H1 (cell line): ENCODE data around the gene MLF2. TPM values are rescaled to one million over a fixed set of nuclear protein-coding genes. Genes with fewer than 3 reads are reported as not detected.
A peak's percentile ranks its signal among the peaks of the same experiment; 100 is the strongest.

Source experiments
- CTCF ChIA-PET: fragments of 300-600 bp; sonication (Branson Sonifier 250); formaldehyde crosslinking; loops from one replicate; lab custom pipeline; 2021; ENCODE audit not compliant: partially characterized antibody; lab: Charles Lee
- POLR2A ChIA-PET: fragments of 300-600 bp; sonication (Branson Sonifier 250); formaldehyde crosslinking; loops from one replicate; lab custom pipeline; 2021; ENCODE audit warnings: inconsistent platforms; ENCODE audit not compliant: partially characterized antibody; lab: Charles Lee
- DNase-seq, 2 experiments: peaks; one replicate each; pipeline versions ENCODE4 v3.0.0 to v3.0.0-alpha.2; 2010 to 2022; ENCODE audit warnings: low spot score in 2 of 2, low read depth in 1 of 2, mixed read lengths in 1 of 2
- FAIRE-seq: peaks from 2 replicates; lab custom pipeline; 2011; peaks lifted over from hg19 to GRCh38; lab: Jason Lieb, UNC
- H2AFZ ChIP-seq: 2 replicates; pipeline ENCODE4 v1.8.1; 2012; ENCODE audit warnings: low read length, inconsistent platforms
- H2AK5ac ChIP-seq: 2 replicates; pipeline ENCODE4 v1.6.1; 2013; ENCODE audit warnings: low read depth, low read length
- H2BK120ac ChIP-seq: replicated peaks from 2 replicates; pipeline ENCODE3; 2013; ENCODE audit warnings: low read depth, low read length, inconsistent platforms
- H2BK12ac ChIP-seq: 2 replicates; pipeline ENCODE4 v1.6.1; 2013; ENCODE audit warnings: low read depth, low read length
- H2BK15ac ChIP-seq: 2 replicates; pipeline ENCODE4 v1.6.1; 2013; ENCODE audit warnings: low read length
- H2BK20ac ChIP-seq: 2 replicates; pipeline ENCODE4 v1.6.1; 2013; ENCODE audit warnings: low read length
- H2BK5ac ChIP-seq: 2 replicates; pipeline ENCODE4 v1.6.1; 2013; ENCODE audit warnings: low read depth, low read length
- H3K14ac ChIP-seq: 2 replicates; pipeline ENCODE4 v1.6.1; 2013; ENCODE audit warnings: inconsistent platforms; ENCODE audit not compliant: insufficient read length
- H3K18ac ChIP-seq: 2 replicates; pipeline ENCODE4 v1.6.1; 2013; ENCODE audit warnings: low read length; ENCODE audit errors: extremely low read depth
- H3K23ac ChIP-seq: 2 replicates; pipeline ENCODE4 v1.6.1; 2013; ENCODE audit warnings: inconsistent platforms; ENCODE audit not compliant: insufficient read length
- H3K23me2 ChIP-seq: 2 replicates; pipeline ENCODE4 v1.6.1; 2013; ENCODE audit warnings: low read depth, low read length
- H3K27ac ChIP-seq: 2 replicates; pipeline ENCODE4 v1.6.1; 2011; ENCODE audit warnings: low read depth, low read length, inconsistent platforms
- H3K27me3 ChIP-seq, 4 experiments: replicated peaks in 1 of 4; 1 replicate in 1 of 4; 2 replicates in 3 of 4; pipeline versions ENCODE4 v1.6.1 to v1.8.1; 2011 to 2013; ENCODE audit warnings: low read length in 3 of 4, mild to moderate bottlenecking in 3 of 4, inconsistent platforms in 2 of 4, mixed read lengths in 2 of 4, moderate library complexity in 1 of 4; ENCODE audit not compliant: control insufficient read depth in 3 of 4, insufficient read depth in 3 of 4; ENCODE audit errors: extremely low read depth in 1 of 4
- H3K36me3 ChIP-seq, 4 experiments: 2 replicates each; pipeline versions ENCODE4 v1.6.1 to v1.8.1; 2011 to 2013; ENCODE audit warnings: mild to moderate bottlenecking in 4 of 4, low read length in 3 of 4, moderate library complexity in 2 of 4, control low read depth in 1 of 4, inconsistent platforms in 1 of 4; ENCODE audit not compliant: insufficient read depth in 4 of 4, control insufficient read depth in 2 of 4
- H3K4ac ChIP-seq: replicated peaks from 2 replicates; pipeline ENCODE3; 2013; ENCODE audit warnings: low read length, low read depth, mixed read lengths, inconsistent platforms; ENCODE audit not compliant: insufficient read length
- H3K4me1 ChIP-seq, 4 experiments: replicated peaks in 1 of 4; 1 replicate in 1 of 4; 2 replicates in 3 of 4; pipeline versions ENCODE4 v1.6.1 to v1.8.1; 2011 to 2013; ENCODE audit warnings: low read length in 3 of 4, inconsistent platforms in 2 of 4, mixed read lengths in 1 of 4; ENCODE audit not compliant: insufficient read depth in 4 of 4, control insufficient read depth in 3 of 4
- H3K4me2 ChIP-seq, 2 experiments: 2 replicates each; pipeline versions ENCODE4 v1.6.1 to v1.8.1; 2011 to 2013; ENCODE audit warnings: low read depth in 2 of 2, low read length in 2 of 2, control low read depth in 1 of 2, inconsistent platforms in 1 of 2, mild to moderate bottlenecking in 1 of 2; ENCODE audit not compliant: insufficient read depth in 1 of 2
- H3K4me3 ChIP-seq, 4 experiments: fragments of 200-600, 300-600 bp in 1 of 4; sonication (generic), shearing (Covaris generic), sonication (Bioruptor Twin) in 1 of 4; 2 replicates each; pipeline versions ENCODE4 v1.5.1 to v1.8.1; 2011 to 2016; ENCODE audit warnings: low read length in 4 of 4, low read depth in 3 of 4, control low read depth in 2 of 4, inconsistent platforms in 2 of 4, mild to moderate bottlenecking in 2 of 4, mixed read lengths in 1 of 4, moderate library complexity in 1 of 4; ENCODE audit not compliant: insufficient read depth in 2 of 4; ENCODE audit errors: extremely low read depth in 1 of 4
- H3K56ac ChIP-seq: replicated peaks from 2 replicates; pipeline ENCODE3; 2013; ENCODE audit warnings: low read depth, mild to moderate bottlenecking, mixed read lengths, low read length, inconsistent platforms; ENCODE audit not compliant: insufficient read length
- H3K79me1 ChIP-seq: 2 replicates; pipeline ENCODE4 v1.6.1; 2013; ENCODE audit warnings: low read depth, low read length, control low read depth
- H3K79me2 ChIP-seq, 2 experiments: 2 replicates each; pipeline versions ENCODE4 v1.6.1 to v1.8.1; 2012 to 2013; ENCODE audit warnings: low read length in 2 of 2, mild to moderate bottlenecking in 2 of 2, inconsistent platforms in 1 of 2; ENCODE audit not compliant: insufficient read depth in 2 of 2, control insufficient read depth in 1 of 2
- H3K9ac ChIP-seq, 4 experiments: replicated peaks in 1 of 4; 1 replicate in 1 of 4; 2 replicates in 3 of 4; pipeline versions ENCODE4 v1.6.1 to v1.8.1; 2011 to 2013; ENCODE audit warnings: low read depth in 3 of 4, low read length in 3 of 4, control low read depth in 2 of 4, mild to moderate bottlenecking in 2 of 4, moderate library complexity in 2 of 4, inconsistent platforms in 1 of 4; ENCODE audit errors: extremely low read depth in 1 of 4
- H3K9me3 ChIP-seq, 2 experiments: 2 replicates each; pipeline versions ENCODE4 v1.6.1 to v1.8.1; 2012 to 2013; ENCODE audit warnings: mild to moderate bottlenecking in 2 of 2, moderate library complexity in 2 of 2, control low read depth in 1 of 2, inconsistent platforms in 1 of 2, low read depth in 1 of 2, low read length in 1 of 2, mixed read lengths in 1 of 2; ENCODE audit not compliant: insufficient read depth in 2 of 2
- H4K20me1 ChIP-seq, 2 experiments: replicated peaks in 1 of 2; 2 replicates each; pipeline versions ENCODE3 to v1.8.1; 2011 to 2013; ENCODE audit warnings: inconsistent platforms in 2 of 2, low read length in 2 of 2, mild to moderate bottlenecking in 1 of 2; ENCODE audit not compliant: insufficient read depth in 2 of 2, control insufficient read depth in 1 of 2
- H4K5ac ChIP-seq: 2 replicates; pipeline ENCODE4 v1.6.1; 2013; ENCODE audit warnings: low read length, low read depth, mixed read lengths, inconsistent platforms; ENCODE audit not compliant: insufficient read length
- H4K8ac ChIP-seq: 2 replicates; pipeline ENCODE4 v1.8.0; 2013; ENCODE audit warnings: mild to moderate bottlenecking, moderate library complexity, low read length, inconsistent platforms; ENCODE audit not compliant: insufficient read depth; ENCODE audit errors: extremely low read depth
- H4K91ac ChIP-seq: replicated peaks from 2 replicates; pipeline ENCODE3; 2013; ENCODE audit warnings: low read length, mixed read lengths, inconsistent platforms; ENCODE audit not compliant: insufficient read length
- BACH1 ChIP-seq: IDR thresholded peaks from 2 replicates; pipeline ENCODE4 v1.6.1; 2012; ENCODE audit warnings: low read length, improper control_type of control experiment
- WGBS, 2 experiments: shearing (Covaris generic) in 1 of 2; methylation state at CpG; one replicate each; pipeline versions ENCODE4 v1.1.6 to v1.1.7; 2013 to 2015; ENCODE audit warnings: low lambda C conversion rate in 2 of 2, mixed read lengths in 2 of 2, inconsistent platforms in 1 of 2, low coverage in 1 of 2, missing lambda C conversion rate in 1 of 2; ENCODE audit not compliant: insufficient replicate concordance in 2 of 2, insufficient coverage in 1 of 2, insufficient read length in 1 of 2; ENCODE audit errors: extremely low coverage in 1 of 2, missing lambda C conversion rate in 1 of 2; 5-methylcytosine and 5-hydroxymethylcytosine counted together
- polyA plus RNA-seq, 7 experiments: library from polyadenylated mRNA; depleted of rRNA in 3 of 7; stranded (reverse) in 5 of 7; unstranded in 2 of 7; fragments of >200 nt in 5 of 7; fragments of 200-250 nt in 2 of 7; gene quantifications; 1 replicate in 5 of 7; 2 replicates in 1 of 7; 4 replicates in 1 of 7; pipeline versions ENCODE4 v1.2.1 to v1.2.3, GENCODE V29; 2011 to 2013; ENCODE audit warnings: missing spikeins in 2 of 7, mixed read lengths in 2 of 7
- total RNA-seq: library from RNA; stranded (reverse); fragmentation: NEBNext Ultra II Directional; extraction: Animal tissue kit (Norgen Biotek cat#: 25700); gene quantifications from 2 replicates; pipeline ENCODE4 v1.2.1, GENCODE V29; 2021

MLF2 gene
- total and polyA plus RNA-seq, 2 of the 8 experiments (the other 6 are each of a cell fraction or from before 2014, with no cell fraction given) = 229 to 401 TPM

DNA sequence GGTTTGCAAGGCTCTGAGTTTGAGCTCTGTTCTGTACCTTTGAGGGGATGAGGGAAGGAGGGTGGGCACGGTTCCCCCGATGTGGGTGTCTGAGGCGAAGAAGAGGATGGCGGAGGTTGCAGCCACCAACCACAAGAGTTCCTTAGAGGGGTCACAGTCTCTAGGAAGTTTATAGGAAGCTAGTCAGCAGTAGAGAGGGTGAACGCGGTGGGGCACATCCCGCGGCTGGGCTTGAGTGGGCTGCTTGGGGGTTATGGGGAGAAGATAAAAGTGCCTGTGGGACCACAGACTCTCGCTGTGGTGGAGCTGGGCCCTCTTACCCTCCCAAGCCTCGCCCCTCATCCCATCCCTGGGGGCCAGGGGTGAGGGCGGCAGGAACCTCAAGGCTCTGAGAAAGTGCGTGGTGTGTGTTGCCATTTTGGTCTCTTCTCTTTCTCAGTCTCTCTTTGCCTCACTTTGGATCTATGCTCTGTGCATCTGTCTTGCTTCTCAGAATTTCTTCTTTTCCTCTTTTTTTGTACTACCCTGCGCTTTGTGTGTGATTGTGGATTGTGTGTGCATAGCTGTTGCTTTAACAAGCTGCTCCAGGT lies 39.1 kb upstream of the MLF2 start:
- H3K9me3 ChIP-seq = no peaks in the 10 kb centered on the region
- 0 out of 2 replicates have a peak overlapping the region, but pooled peaks have one; percentile 72 for H2BK15ac ChIP-seq
- ChIA-PET CTCF (interaction anchor here (0.8 to 29.6 kb wide), 9 partner anchors 10 to 39 kb away, joined by 3 to 532 read pairs (median 7); partner anchors contain the start of genes GNB3, GPR162, MLF2 and P3H3), POLR2A (interaction anchor here (0.7 to 3.1 kb wide), 7 partner anchors 9 to 77 kb away, joined by 3 to 10 read pairs (median 7); partner anchors contain the start of gene GPR162)
- H3K4me2 ChIP-seq = no peak overlapping the region
- H3K36me3 ChIP-seq = no peaks in the 10 kb centered on the region
- DNase-seq (no peak), FAIRE-seq (no peak)
- no peak overlapping the region for H2BK5ac ChIP-seq
- H4K8ac ChIP-seq = peak overlapping the region; percentile 63; the same call in 1 of the 2 replicates
- H2AFZ ChIP-seq = no peak overlapping the region
- no peak overlapping the region for H3K14ac ChIP-seq
- no peak overlapping the region for H3K23ac ChIP-seq
- no peak overlapping the region for H3K18ac ChIP-seq
- H3K23me2 ChIP-seq = no peaks in the 10 kb centered on the region
- no peak overlapping the region for H3K56ac ChIP-seq
- 93% methylated on average over 13 of the region's 13 CpGs; no CpG with 5 or more reads in 1 of the 2 experiments for WGBS, 2 experiments
- no peak overlapping the region for H2BK12ac ChIP-seq
- H4K5ac ChIP-seq = no peak overlapping the region
- H2BK20ac ChIP-seq = no peak overlapping the region
- H3K4me1 ChIP-seq = peaks cover 0 to 12% (median under 1%) of the 10 kb centered on the region in 4 experiments; a peak in 3 of 7 replicates
- no peak overlapping the region for H3K27ac ChIP-seq
- no peak overlapping the region for H3K4me3 ChIP-seq
- H3K79me2 ChIP-seq = no peaks in the 10 kb centered on the region
- TF ChIP-seq BACH1 = no peak
- no peak overlapping the region for H2AK5ac ChIP-seq
- no peak overlapping the region for H2BK120ac ChIP-seq
- 0 out of 7 replicates have a peak overlapping the region, but pooled peaks of 1 of the 4 experiments have one; percentile 15 for H3K9ac ChIP-seq
- no peak overlapping the region for H4K91ac ChIP-seq
- H3K27me3 ChIP-seq = 0 out of 7 replicates have a peak, but pooled peaks cover 0 to 3% (median 0%) of the 10 kb centered on the region in 4 experiments
- no peak overlapping the region for H3K4ac ChIP-seq
- H4K20me1 ChIP-seq = no peaks in the 10 kb centered on the region
- H3K79me1 ChIP-seq = no peaks in the 10 kb centered on the region
